C4-2B (cell line): ENCODE measurements around the gene SPACA4.

ENCODE experiments used
- ZFX ChIP-seq: fragments of 450-650 bp; IDR thresholded peaks from 2 replicates; pipeline ENCODE4 v1.6.1; 2017
- TF ChIP-seq, protein P1 (sequence below): fragments of 450-650 bp; conservative IDR thresholded peaks from 2 replicates; pipeline ENCODE4 v1.5.1; 2017; ENCODE audit warnings: mild to moderate bottlenecking

DNA sequence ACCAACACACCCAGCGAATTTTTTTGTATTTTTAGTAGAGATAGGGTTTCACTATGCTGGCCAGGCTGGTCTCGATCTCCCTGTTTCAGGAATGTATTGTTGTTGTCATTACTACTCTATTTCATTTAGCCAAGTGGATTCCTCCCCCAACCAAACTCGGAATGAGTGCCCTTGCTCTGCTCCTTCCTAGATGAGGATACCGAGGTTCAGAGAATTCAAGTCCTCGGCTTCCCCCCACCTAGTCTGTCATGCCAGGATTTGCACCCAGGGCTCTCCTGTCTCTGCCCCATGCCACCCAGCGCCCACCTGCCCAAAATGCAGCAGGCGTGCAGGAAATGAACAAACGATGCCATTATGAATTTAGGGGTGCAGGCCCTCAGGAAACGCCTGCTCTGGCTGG, 3.5 kb upstream of the SPACA4 start:
- TF ChIP-seq, protein P1, sequence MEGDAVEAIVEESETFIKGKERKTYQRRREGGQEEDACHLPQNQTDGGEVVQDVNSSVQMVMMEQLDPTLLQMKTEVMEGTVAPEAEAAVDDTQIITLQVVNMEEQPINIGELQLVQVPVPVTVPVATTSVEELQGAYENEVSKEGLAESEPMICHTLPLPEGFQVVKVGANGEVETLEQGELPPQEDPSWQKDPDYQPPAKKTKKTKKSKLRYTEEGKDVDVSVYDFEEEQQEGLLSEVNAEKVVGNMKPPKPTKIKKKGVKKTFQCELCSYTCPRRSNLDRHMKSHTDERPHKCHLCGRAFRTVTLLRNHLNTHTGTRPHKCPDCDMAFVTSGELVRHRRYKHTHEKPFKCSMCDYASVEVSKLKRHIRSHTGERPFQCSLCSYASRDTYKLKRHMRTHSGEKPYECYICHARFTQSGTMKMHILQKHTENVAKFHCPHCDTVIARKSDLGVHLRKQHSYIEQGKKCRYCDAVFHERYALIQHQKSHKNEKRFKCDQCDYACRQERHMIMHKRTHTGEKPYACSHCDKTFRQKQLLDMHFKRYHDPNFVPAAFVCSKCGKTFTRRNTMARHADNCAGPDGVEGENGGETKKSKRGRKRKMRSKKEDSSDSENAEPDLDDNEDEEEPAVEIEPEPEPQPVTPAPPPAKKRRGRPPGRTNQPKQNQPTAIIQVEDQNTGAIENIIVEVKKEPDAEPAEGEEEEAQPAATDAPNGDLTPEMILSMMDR, result no peak
- TF ChIP-seq ZFX, result no peak
